Left lobe of liver (tissue), 2 donors: Measurements from ENCODE around the gene SPRR4. TPM values are rescaled to one million over a fixed set of nuclear protein-coding genes. Genes with fewer than 3 reads are reported as not detected.
A peak's percentile ranks its signal among the peaks of the same experiment; 100 is the strongest.

ENCODE experiments used
- ATAC-seq: fragments of 200-7000 bp; cut with Tn5 transposase; one replicate; pipeline ENCODE4 v1.9.1; 2020; ENCODE audit warnings: mild to moderate bottlenecking, moderate library complexity
- DNase-seq: peaks from one replicate; pipeline ENCODE4 v3.0.0-alpha.2; 2020; ENCODE audit warnings: low spot score
- total RNA-seq: library from RNA; stranded (reverse); gene quantifications from one replicate; pipeline ENCODE4 v1.2.1, GENCODE V29; 2021
- donor health status: DM: no; HTN: no; CAD: no; lungs with moderate emphysema.
- donor health status: DM: no; HTN: yes; CAD: no.

Gene SPRR4
- not detected for total RNA-seq

GRCh38 chr1:152970495-152970894, at the start of gene SPRR4:
SPRR4 (plus strand) TSS chr1:152970648; CDS start chr1:152971891, 1,243 bp downstream.
- ATAC-seq (no peak), DNase-seq (no peak)

- DNase-seq: no peak
- no peak for ATAC-seq
Observed at GRCh38 chr1:152924191-152924590, 46.3 kb upstream of the SPRR4 start.

DNA sequence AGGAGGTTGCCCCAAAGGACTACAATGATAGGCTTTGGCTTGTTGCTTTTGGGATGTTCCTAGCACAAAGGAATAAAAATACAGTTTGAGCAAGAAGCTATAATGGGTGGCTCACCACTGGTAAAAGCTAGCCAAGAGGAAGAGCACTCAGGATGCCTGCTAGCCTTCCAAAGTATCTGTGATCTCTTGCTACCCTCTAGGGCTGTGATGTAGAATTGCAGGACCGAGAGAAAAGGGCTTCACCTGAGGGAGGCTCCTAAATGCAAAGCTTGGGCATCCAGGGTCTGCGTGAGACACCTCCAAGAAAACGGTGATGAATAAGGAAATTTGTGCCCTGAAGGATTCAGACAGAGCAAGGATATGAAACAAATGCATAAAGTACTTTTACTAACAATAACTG, 44.4 kb upstream of the SPRR4 start:
- DNase-seq (no peak), ATAC-seq (peak; percentile 98)

GRCh38 chr1:152928671-152929070, 41.8 kb upstream of the SPRR4 start:
- peak; percentile 86 for ATAC-seq
- DNase-seq: no peak

DNA sequence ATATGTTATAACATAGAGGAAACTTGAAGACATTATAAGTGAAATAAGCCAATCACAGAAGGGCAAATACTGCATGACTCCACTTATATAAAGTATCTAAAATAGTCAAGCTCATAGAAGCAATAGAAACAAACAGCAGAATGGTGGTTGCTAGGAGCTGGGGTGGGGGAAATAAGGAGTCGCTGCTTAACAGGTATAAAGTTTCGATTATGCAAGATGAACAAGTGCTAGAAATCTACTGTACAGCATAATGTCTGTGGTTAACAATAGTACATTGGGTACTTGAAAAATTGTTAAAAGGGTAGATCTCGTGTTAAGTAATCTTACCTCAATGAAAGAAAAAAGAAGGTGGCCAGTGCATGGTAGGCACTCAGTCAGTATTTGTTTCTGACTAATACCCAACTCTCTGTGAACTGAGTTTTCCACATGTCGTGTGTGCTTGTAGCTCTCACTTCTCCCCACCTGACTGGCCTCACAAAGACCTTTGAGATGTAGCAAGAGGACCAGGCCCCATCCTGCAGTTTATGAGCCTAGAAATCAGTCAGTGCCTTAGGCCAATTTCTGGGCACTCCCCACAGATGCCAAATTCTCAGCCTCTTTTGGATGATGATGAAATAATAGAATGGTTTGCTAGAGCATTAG, 38.2 kb upstream of the SPRR4 start:
- ATAC-seq (no peak), DNase-seq (no peak)

DNA sequence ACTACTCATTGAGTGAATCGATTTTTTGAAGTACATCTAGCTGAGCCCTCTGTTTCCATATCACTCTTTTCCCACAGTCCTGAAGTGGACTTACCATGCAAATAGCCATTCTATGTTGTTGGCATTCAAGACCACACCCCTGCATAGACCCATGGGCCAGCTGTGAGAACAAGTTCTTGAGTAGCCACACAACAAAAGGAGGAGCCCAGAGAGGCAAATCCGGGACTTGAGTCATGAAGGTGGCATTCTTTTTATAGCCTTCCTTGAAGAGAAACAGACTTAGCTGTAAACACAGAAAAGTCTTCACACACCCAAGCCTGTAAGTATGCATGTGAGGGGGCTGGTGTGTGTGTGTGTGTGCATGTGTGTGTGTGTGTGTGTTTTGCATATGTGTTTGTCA, 37.3 kb upstream of the SPRR4 start:
- no peak for DNase-seq
- no peak for ATAC-seq

GRCh38 chr1:152940614-152941013, 29.8 kb upstream of the SPRR4 start:
- peak; percentile 96 for ATAC-seq
- DNase-seq: peak; percentile 91

DNA sequence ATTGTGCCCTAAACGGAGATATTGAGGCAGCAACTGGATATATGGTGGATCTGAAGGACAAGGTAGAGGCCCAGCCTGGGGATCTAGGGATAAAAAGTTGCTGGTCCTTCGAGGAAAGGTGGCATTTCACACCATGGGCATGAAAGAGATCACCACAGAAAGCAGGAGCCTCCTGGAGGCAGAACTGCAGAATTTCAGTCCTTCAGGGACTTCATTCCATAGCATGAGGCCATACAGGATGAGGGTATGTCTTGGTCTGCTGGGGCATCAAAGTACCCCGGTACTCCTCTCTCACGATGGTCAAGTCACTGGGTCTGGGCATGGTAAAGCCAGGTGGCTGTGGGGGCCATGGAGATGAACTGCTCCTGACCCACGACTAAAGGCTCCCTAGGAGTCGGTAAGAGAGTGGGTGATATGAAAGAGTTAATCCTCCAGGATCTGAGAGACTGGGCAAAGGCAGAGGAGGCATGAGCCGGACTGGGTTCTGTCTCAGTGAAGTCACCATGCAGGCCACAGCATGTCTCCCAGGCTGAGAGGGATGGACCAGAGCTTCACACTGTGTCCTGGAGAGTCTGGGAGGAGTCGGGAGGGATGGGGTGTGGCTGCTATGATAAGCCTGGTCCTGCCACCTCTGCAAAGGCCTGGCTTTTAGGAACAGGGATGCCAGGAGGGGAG, 29.3 kb upstream of the SPRR4 start:
- no peak for DNase-seq
- no peak for ATAC-seq

- peak; percentile 82 for DNase-seq
- ATAC-seq: peak; percentile 87
Observed at GRCh38 chr1:152942161-152942560, 28.3 kb upstream of the SPRR4 start.

DNA sequence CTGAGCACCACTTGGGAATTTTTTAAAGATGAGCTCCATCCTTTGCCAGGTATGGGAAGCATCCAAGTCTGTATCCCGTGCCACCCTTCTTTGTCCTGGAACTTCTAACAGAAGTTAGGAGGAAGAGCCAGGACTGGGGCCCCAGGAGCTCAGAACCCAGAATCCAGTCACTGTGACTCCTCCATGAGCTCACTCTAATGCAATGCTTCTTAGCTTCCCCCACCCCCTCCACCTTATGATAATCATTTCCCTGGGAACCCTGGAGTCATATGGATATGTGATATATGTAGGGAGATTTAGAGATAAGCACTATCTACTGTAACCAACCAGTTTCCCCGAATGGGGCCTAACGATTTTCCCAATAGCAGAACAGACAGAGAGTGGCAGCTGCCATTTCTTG, 24.2 kb upstream of the SPRR4 start:
- DNase-seq (no peak), ATAC-seq (no peak)

DNA sequence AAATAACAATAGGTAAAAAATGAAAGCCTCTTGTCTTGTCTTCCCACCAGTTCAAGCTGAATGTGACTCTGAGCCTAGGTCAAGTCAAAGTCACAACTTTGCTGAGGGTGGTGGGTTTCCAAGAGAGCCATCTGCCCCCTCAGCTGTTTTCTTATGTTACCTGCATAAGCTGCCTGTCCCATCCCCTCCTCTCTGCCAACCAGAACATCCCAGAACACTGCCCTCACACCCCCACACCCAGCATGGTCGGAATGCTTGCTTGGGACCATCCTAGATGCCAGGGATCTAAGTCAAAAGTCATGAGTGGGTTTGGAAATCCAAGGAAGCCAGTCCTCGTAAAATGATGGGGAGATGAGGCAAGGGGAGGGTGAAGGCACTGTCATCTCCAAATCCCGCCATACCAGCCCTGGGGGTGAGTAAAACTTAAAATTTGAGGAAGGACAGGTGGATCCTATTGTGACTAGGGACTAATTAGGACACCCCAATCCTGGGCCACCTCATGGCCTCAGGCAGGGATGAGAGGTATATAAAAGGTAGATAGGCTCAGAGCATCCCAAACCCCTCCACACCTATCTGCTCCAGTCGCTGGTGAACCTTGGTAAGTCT, 23.7 kb upstream of the SPRR4 start, which contains the start of gene SPRR5:
Gene SPRR5, plus strand, starts transcription at position 556 of the 606 bp plus-strand sequence. CDS start 1,349 bp downstream, outside the sequence.
- no peak for DNase-seq
- no peak for ATAC-seq

DNA sequence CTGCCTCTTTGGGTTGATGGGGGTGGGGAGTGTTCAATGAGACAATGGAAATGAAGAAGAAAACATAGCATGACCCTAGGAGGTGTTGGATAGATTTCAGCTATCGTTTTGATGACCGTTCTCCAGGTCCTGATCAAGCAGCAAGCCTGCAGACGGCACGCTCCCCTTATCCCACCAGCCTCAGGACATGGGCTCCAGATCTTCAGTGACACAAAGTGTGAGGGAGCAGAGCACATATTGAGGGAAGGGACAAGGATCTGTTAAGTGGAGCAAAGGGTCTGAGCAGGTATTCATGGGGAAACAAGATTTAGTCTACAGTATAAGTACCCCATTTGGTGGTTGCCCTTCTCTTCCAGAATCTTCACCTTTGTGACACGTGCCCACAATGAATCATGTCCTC, 18.7 kb upstream of the SPRR4 start:
- no peak for ATAC-seq
- no peak for DNase-seq

GRCh38 chr1:152953761-152954160, 16.7 kb upstream of the SPRR4 start:
- DNase-seq (no peak), ATAC-seq (no peak)

GRCh38 chr1:152954436-152954835, 16.0 kb upstream of the SPRR4 start:
- DNase-seq: no peak
- no peak for ATAC-seq

- DNase-seq (no peak), ATAC-seq (no peak)
Observed at GRCh38 chr1:152957561-152957960, 12.9 kb upstream of the SPRR4 start.

DNA sequence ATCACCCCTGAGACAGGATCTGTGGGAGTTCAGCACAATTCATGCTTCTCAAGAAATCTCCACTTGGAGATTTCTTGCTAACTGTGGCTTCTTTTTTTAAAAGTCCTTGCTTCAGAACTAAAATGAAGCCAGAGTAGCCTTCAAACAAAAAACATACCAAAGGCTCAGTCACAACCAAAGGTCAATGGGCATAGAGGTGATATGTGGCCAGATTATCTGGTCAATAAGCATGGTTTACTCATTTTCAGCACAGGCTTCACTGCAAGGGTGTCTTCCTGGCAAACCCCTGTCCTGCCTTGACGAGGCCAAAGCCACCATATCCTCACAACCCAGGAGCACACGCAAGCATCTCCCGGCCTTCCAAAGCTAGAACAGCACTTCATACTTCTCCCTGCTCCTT, 11.2 kb upstream of the SPRR4 start:
- DNase-seq (no peak), ATAC-seq (peak; percentile 76)

DNA sequence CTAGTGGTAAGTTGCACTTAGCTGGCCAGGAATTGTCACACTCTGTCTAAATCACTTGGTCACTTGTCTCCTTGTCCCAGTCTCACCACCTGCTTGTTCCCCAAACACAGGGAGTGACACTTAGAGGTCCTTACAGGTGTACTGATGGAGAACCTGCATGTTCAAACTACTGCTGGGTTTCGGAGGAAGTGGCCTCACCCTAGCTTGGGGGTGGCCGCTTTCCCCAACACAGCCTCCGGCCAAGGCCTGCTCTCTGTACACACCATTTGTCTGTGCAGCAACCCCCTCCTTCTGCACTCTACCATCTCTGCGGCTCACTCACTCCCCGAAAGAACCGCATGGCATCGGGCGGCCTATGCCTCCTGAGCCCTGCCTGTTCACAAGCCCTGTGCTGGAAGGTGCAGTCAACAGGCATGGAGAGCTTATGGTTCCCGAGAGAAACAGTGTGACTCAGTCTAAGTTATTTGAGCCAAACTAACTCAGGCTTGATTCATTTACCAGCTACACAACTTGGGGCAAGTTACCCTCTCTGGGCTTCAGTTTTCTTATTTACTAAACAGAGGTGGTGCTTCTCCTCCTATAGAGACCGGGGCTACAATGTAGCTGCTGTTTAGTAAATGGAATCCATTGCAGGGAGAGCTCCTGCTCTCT, 10.5 kb upstream of the SPRR4 start:
- DNase-seq: no peak
- ATAC-seq: peak; percentile 8

GRCh38 chr1:152960452-152961044, 9.9 kb upstream of the SPRR4 start:
- DNase-seq: peak; percentile 76
- ATAC-seq: peak; percentile 88

- no peak for ATAC-seq
- DNase-seq: no peak
Observed at GRCh38 chr1:152961226-152961891, 9.1 kb upstream of the SPRR4 start.

DNA sequence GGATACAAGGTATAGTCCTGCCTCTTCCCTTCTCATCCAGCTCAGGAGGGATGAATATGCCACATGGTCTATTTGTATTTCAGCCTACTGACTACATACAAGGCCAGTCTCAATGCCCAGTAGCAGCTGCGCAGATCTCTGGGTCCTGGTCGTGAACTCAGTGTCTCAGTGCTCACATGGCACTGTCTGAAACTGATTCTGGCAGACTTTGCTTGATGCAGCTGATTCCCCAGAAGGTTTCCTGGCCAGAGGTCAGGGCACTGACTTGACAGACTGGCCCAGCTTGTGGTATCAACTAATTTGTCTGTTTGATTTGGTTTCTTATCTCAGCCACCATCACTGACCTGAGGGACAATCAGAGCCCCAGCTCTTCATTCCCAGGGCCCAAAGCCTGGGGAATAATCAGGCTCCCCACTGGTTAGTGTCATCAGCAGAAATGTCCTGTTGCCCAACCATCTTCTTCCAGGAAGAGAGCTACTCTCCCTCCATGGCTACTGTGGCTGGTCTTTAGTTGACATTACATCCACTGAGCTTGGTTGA, 7.5 kb upstream of the SPRR4 start:
- no peak for ATAC-seq
- DNase-seq: no peak
